ENCODE measurements around the gene ASTN2.

ASTN2 gene

GRCh38 chr9:117103438-117104110 is 311.3 kb downstream of the ASTN2 start:
- DNase-seq, result no peak

GRCh38 chr9:117101008-117101407 is 313.8 kb downstream of the ASTN2 start:
- no peak for DNase-seq

GRCh38 chr9:117098331-117098730 is 316.5 kb downstream of the ASTN2 start:
- peak; percentile 3 to 14 for DNase-seq

- no peak for DNase-seq
Measured at GRCh38 chr9:117097761-117098160, 317.1 kb downstream of the ASTN2 start.

- DNase-seq, result no peak
Measured at GRCh38 chr9:117096138-117096537, 318.7 kb downstream of the ASTN2 start.

GRCh38 chr9:117095081-117095480 is 319.8 kb downstream of the ASTN2 start:
- no peak for DNase-seq

GRCh38 chr9:117093891-117094844 is 320.7 kb downstream of the ASTN2 start:
- DNase-seq, result no peak

GRCh38 chr9:117092582-117092981 is 322.3 kb downstream of the ASTN2 start:
- no peak for DNase-seq

GRCh38 chr9:117091529-117091928 is 323.3 kb downstream of the ASTN2 start:
- no peak for DNase-seq

GRCh38 chr9:117088786-117089185 is 326.1 kb downstream of the ASTN2 start:
- DNase-seq, result no peak

- DNase-seq, result no peak
Measured at GRCh38 chr9:117088140-117088539, 326.7 kb downstream of the ASTN2 start.

- no peak for DNase-seq
Measured at GRCh38 chr9:117084221-117084620, 330.6 kb downstream of the ASTN2 start.

- no peak for DNase-seq
Measured at GRCh38 chr9:117083559-117083958, 331.3 kb downstream of the ASTN2 start.

- no peak for DNase-seq
Measured at GRCh38 chr9:117081641-117082317, 333.1 kb downstream of the ASTN2 start.

GRCh38 chr9:117080765-117081390 is 334.0 kb downstream of the ASTN2 start:
- DNase-seq, result no peak

GRCh38 chr9:117076571-117077290 is 338.1 kb downstream of the ASTN2 start:
- DNase-seq, result no peak

- no peak for DNase-seq
Measured at GRCh38 chr9:117075636-117076035, 339.2 kb downstream of the ASTN2 start.

- DNase-seq, result no peak
Measured at GRCh38 chr9:117074784-117075520, 339.9 kb downstream of the ASTN2 start.

GRCh38 chr9:117074342-117074662 is 340.6 kb downstream of the ASTN2 start:
- no peak for DNase-seq

GRCh38 chr9:117073539-117074341 is 341.1 kb downstream of the ASTN2 start:
- DNase-seq, result peak in 1 of 2 donors; percentile 3

GRCh38 chr9:117073071-117073470 is 341.8 kb downstream of the ASTN2 start:
- DNase-seq, result no peak
